ENCODE results near the gene SCNN1G.

The SCNN1G gene

DNA sequence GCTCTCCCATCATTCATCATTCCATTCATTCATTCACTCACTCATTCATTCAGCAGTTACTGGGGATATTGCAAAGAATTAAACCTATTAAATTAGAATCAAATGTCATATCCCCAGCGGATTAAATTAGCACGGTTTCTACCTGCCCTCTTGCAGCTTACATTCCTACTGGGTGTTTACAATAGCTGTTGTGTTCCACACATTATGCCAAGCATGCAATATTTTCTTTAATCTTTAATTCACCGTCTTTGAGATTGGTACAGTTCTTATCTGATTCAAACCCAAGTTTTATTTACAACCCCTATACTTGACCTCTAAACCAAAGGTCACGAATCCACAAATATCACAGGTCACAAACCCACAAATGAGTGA is 32.6 kb upstream of the SCNN1G start:
- H3K4me3 ChIP-seq (ENCODE audit: low read depth, low read length), result peak overlapping the region; percentile 69
- DNase-seq (ENCODE audit: low read depth), result no peak

DNA sequence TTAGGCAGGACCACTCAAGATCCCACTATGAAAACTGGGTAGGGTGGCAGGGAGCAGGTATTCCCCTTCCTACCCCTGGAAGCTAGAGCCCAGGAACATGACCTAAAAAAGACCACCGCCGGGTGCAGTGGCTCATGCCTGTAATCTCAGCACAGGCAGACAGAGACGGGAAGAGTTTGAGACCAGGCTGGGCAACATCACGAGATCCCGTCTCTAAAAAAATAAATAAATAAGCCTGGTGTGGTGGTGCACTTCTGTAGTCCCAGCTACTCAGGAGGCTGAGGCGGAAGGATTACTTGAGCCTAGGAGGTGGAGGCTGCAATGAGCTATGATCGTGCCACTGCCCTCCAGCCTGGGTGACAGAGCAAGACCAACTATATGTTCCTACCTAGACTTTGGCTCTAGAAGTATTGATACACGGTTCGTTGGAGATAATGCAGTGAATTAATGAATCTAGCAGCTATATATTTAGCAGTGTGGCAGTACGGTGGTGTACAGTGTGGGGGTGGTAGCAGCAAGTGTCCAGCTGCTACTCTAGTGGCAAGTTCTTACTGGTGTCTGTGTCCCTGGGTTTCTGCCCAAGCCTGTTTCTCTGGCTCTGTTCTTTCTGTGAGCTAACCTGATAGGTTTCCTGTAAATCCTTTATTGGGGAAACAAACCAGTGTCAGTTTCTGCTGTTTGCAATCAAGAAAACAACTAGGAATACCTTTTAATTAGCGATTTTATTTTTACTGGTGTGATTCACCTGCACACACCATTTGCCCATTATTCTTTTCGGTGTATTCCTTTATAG is 30.0 kb upstream of the SCNN1G start:
- no peak for DNase-seq (ENCODE audit: low read depth)

GRCh38 chr16:23155445-23156049 is 27.0 kb upstream of the SCNN1G start:
- no peak overlapping the region for H3K4me3 ChIP-seq (ENCODE audit: low read depth, low read length)
- DNase-seq (ENCODE audit: low read depth), result no peak

More for the DNA sequence above, 30.0 kb upstream of the SCNN1G start:
- H3K4me3 ChIP-seq (ENCODE audit: low read depth, low read length), result no peak overlapping the region

DNA sequence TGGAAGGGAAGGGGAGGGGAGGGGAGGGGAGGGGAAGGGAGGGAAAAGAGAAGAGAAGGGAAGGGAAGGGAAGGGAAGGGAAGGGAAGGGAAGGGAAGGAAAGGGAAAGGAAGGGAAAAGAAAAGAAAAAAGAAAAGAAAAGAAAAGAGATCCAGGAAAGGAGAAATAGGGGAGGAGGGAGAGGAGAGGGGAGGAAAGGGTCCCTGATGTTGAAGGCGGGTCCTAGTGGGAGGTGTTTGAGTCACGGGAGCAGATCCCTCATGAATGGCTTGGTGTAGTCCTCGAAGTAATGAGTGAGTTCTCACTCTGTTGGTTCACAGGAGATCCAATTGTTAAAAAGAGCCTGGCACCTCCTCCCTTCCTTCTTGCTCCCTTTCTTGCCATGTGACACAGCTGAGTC is 26.4 kb upstream of the SCNN1G start:
- no peak overlapping the region for H3K4me3 ChIP-seq (ENCODE audit: low read depth, low read length)
- DNase-seq (ENCODE audit: low read depth), result no peak

DNA sequence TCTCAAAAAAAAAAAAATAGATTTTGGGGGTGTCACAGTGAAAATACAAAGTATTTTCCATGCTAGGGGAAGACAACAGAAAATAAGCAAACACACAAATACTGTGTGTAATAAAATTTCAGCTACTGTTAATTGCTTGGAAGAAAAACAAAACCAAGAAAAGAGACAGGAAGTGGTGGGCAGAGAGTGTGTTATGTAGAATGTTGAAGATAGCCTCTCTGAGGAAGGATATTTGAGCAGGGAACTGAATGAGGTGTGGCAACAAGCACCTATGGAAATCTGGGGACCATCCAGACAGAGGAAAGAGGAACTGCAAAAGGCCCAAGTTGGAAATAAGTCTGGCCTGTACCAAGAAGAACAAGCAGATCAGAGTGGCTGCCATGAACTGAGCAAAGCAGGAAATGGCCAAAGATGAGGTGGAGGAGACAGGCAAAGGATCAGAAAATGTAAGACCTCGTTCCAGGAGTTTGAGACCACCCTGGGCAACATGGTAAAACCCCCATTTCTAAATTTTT is 25.5 kb upstream of the SCNN1G start:
- DNase-seq (ENCODE audit: low read depth), result no peak
- no peak overlapping the region for H3K4me3 ChIP-seq (ENCODE audit: low read depth, low read length)

DNA sequence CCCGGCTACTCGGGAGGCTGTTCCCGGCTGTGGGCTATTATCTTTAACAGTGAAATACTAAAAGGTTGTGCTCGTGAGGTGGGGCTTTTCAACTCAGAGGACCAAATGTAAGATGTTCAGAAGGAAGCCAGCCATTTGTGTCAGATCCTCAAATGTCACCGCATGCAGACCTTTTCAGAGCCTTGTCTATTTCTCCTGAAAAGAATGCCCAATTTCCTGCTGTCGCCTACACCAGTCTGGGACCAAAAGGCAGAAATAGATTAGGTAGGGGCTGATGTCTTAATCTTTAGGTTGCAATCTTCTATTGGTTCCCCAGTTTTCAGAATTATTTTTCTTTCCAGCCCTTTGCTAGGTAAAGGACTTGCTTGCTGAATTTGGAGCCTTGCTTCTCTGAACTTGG is 24.4 kb upstream of the SCNN1G start:
- no peak for DNase-seq (ENCODE audit: low read depth)
- H3K4me3 ChIP-seq (ENCODE audit: low read depth, low read length), result no peak overlapping the region

GRCh38 chr16:23160082-23160481 is 22.5 kb upstream of the SCNN1G start:
- DNase-seq (ENCODE audit: low read depth), result no peak
- no peak overlapping the region for H3K4me3 ChIP-seq (ENCODE audit: low read depth, low read length)

GRCh38 chr16:23160574-23160973 is 22.0 kb upstream of the SCNN1G start:
- H3K4me3 ChIP-seq (ENCODE audit: low read depth, low read length), result no peak overlapping the region
- DNase-seq (ENCODE audit: low read depth), result no peak

DNA sequence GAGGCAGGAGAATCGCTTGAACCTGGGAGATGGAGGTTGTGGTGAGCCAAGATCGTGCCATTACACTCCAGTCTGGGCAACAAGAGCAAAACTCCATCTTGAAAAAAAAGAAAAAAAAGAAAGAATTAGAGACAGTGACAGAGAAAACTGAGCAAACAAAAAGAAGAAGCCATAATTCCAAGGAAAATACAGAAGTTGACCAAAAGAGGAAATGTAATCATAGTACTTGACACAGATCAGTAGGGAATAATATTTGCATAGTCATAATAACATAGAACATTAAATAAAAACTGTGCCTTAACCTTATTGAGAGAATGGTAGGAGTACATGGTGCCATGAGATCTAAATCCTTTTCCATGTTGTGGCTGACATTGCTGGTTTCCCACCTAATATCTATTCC is 18.6 kb upstream of the SCNN1G start:
- DNase-seq (ENCODE audit: low read depth), result no peak

GRCh38 chr16:23164736-23165135 is 17.8 kb upstream of the SCNN1G start:
- no peak overlapping the region for H3K4me3 ChIP-seq (ENCODE audit: low read depth, low read length)
- DNase-seq (ENCODE audit: low read depth), result no peak

More for the DNA sequence above, 18.6 kb upstream of the SCNN1G start:
- no peak overlapping the region for H3K4me3 ChIP-seq (ENCODE audit: low read depth, low read length)

GRCh38 chr16:23172583-23172982 is 10.0 kb upstream of the SCNN1G start:
- DNase-seq (ENCODE audit: low read depth), result no peak
- no peak overlapping the region for H3K4me3 ChIP-seq (ENCODE audit: low read depth, low read length)

DNA sequence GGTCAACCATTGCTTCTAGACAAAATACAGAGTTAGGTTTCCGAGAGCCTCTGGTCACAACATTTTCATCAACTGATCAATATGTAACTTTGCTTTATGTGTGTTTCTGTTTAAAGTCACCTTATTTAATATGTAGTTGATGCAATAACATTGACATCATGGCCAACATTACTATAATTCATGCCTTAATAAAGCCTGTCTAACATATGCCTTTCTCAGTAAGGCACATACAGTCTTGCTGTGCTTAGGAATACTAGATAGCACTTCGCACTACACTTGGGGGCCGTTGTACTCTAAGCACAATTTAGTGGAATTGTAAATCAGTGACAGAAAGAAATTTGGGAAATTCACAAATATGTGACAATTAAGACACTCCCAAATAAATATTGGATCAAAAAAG is 9.6 kb upstream of the SCNN1G start:
- no peak for DNase-seq (ENCODE audit: low read depth)
- no peak overlapping the region for H3K4me3 ChIP-seq (ENCODE audit: low read depth, low read length)

DNA sequence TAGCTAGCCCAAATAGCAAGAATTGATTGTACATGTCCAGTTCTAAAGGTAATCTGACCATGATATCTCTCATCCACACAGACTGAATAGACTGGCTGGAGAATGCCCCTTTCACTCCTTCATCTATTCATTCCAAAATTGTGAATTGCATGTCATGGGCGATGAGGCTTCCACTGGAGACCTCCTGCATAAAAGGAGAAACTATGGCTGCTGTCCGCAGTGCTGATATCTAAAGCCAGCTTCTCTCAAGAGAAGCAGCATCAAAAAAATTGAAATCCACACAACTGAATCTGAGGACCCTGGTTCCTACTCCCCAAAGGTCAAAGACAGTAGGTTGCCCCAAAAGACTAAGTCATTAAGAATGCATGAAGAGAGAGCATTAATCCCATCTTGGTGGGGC is 7.9 kb upstream of the SCNN1G start:
- H3K4me3 ChIP-seq (ENCODE audit: low read depth, low read length), result no peak overlapping the region
- DNase-seq (ENCODE audit: low read depth), result no peak

- no peak overlapping the region for H3K4me3 ChIP-seq (ENCODE audit: low read depth, low read length)
- no peak for DNase-seq (ENCODE audit: low read depth)
Observed at GRCh38 chr16:23175651-23176050, 6.9 kb upstream of the SCNN1G start.

GRCh38 chr16:23181506-23181905 is 1.0 kb upstream of the SCNN1G start:
- no peak overlapping the region for H3K4me3 ChIP-seq (ENCODE audit: low read depth, low read length)
- no peak for DNase-seq (ENCODE audit: low read depth)

GRCh38 chr16:23182206-23182678 is 303 bp upstream of the SCNN1G start:
- peak; percentile 3 for DNase-seq (ENCODE audit: low read depth)
- no peak overlapping the region for H3K4me3 ChIP-seq (ENCODE audit: low read depth, low read length)

DNA sequence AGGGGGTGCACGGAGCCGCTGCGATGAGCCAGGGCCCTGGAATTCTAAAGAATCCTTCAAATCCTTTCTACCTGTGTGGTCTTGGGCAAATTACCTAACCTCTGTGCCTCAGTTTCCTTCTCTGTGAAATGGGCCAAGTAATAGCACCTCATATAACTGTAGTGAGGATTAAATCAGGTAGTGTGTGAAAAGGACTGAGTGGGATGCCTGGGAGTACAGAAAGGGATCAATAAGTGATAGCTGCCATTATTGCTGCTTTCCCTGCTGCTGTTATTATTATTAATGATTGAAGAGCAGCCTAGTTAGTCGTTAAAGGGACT is 958 bp downstream of the SCNN1G start:
- H3K4me3 ChIP-seq (ENCODE audit: low read depth, low read length), result no peak overlapping the region
- DNase-seq (ENCODE audit: low read depth), result no peak

DNA sequence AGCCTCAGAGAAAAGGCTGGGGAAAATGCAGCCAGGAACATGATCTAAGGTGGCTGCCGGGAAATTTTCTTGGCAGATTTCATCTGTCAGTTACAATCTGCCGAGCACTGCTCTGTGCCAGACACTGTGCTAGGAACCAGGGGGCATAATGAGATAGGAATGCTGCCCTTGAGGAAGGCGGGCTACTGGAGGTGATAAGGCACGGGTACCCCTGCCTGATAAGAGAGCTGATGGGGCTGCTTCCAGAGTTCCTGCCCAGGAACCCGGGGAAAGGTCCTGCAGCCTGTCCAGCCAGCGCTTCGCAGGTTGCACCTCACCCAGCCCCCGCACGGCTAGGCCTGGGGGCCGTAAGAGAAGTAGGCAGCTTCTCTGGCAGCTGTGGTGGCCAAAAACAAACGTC is 3.1 kb downstream of the SCNN1G start:
- no peak overlapping the region for H3K4me3 ChIP-seq (ENCODE audit: low read depth, low read length)

GRCh38 chr16:23186171-23186570 is 3.6 kb downstream of the SCNN1G start:
- no peak overlapping the region for H3K4me3 ChIP-seq (ENCODE audit: low read depth, low read length)
- DNase-seq (ENCODE audit: low read depth), result no peak

More for the DNA sequence above, 3.1 kb downstream of the SCNN1G start:
- no peak for DNase-seq (ENCODE audit: low read depth)

DNA sequence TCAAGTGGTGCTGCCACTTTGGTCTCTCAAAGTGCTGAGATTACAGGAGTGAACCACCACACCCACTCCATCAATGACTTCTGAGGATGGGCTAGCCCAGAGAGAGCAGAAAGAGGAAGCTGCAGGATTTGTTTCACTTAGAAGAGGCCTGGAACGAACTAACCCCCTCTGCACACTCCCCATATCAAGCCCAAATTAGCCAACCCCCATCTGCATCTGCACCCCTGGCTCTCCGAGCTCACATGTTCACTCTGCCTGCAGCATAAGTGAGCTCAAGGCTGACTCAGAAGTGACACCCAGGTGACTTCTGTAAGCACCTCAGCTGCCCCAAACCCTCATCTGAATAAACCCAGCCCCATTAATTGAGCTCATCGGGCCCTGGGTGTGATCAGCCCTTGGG is 4.8 kb downstream of the SCNN1G start:
- no peak for DNase-seq (ENCODE audit: low read depth)
- H3K4me3 ChIP-seq (ENCODE audit: low read depth, low read length), result no peak overlapping the region

GRCh38 chr16:23188911-23189310 is 6.4 kb downstream of the SCNN1G start:
- no peak for DNase-seq (ENCODE audit: low read depth)
- H3K4me3 ChIP-seq (ENCODE audit: low read depth, low read length), result no peak overlapping the region

Measured in skeletal muscle cell (primary cell).